ENCODE data around the gene CAPZB. TPM values are rescaled to one million over a fixed set of nuclear protein-coding genes. Genes with fewer than 3 reads are reported as not detected.

CAPZB gene
- total and polyA plus RNA-seq, 7 experiments from 2014 or later = 216 to 559 (median 327) TPM

DNA sequence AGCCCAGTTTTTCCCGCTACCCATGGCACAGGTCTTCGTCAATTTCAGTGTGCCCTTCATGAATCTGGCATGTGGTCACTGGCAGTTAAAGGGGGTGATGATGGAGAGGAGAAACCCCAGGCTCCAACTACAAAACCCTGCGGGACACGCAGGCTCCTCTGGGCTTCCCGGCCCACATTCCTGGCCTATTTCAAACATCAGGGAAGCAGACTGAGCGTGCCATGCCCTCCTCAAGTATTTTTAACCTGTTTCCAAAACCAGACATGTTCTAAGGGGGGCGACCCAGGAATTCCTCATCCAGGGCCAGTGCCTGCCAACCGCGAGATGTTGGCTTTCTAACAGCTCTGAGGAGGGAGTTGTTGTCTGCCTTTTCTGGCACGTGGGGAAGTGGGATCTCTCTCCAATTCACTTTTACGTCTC, 85.1 kb downstream of the CAPZB start:
- Mint-ChIP-seq H3K9me3 (no peaks in the 10 kb centered on the region), H3K27me3 (no peaks in the 10 kb centered on the region), H3K27ac (peak overlapping the region in 8 of 9 donors; percentile 32 to 92 (median 64)), H3K4me3 (peak overlapping the region in 2 of 10 donors; percentile 7 to 15), H3K4me1 (peaks cover 50 to 90% (median 83%) of the 10 kb centered on the region in 7 donors), H3K36me3 (peaks cover 10 to 38% (median 12%) of the 10 kb centered on the region in 5 donors)
- Histone ChIP-seq H3K4me1 (ENCODE audit: control insufficient read depth in 2 of 2, insufficient read depth in 2 of 2, low read length in 2 of 2) (peaks cover 0 to 12% of the 10 kb centered on the region in 2 donors), H3K36me3 (ENCODE audit: control insufficient read depth in 2 of 3, insufficient read depth in 3 of 3, low read length in 3 of 3) (peaks cover 0 to 36% (median 0%) of the 10 kb centered on the region in 3 experiments), H3K27me3 (ENCODE audit: control insufficient read depth in 2 of 2, insufficient read depth in 2 of 2, low read length in 2 of 2) (no peaks in the 10 kb centered on the region), H3K27ac (ENCODE audit: low read depth, low read length) (no peak overlapping the region), H3K4me3 (ENCODE audit: low read length) (no peak overlapping the region), H3K9me3 (ENCODE audit: control insufficient read depth in 2 of 3, low read length in 3 of 3) (no peaks in the 10 kb centered on the region)
- no peak for DNase-seq
- ChIA-PET POLR2A (no interaction called here), CTCF (no interaction called here)
- intact Hi-C loops (cut with micrococcal nuclease) = no loop called here
- ATAC-seq = no peak

GRCh38 chr1:19398309-19398760, 87.0 kb downstream of the CAPZB start:
- DNase-seq = no peak
- Mint-ChIP-seq H3K9me3 (no peaks in the 10 kb centered on the region), H3K4me1 (peaks cover 46 to 97% (median 84%) of the 10 kb centered on the region in 7 donors), H3K27ac (peak overlapping the region in 4 of 9 donors; percentile 46 to 74 (median 59)), H3K36me3 (peaks cover 10 to 38% (median 12%) of the 10 kb centered on the region in 5 donors), H3K4me3 (peak overlapping the region in 1 of 10 donors; percentile 10), H3K27me3 (no peaks in the 10 kb centered on the region)
- ChIA-PET CTCF (interaction anchor here (1.4 kb wide), 1 partner anchor 7 kb away, joined by 8 read pairs; no protein-coding TSS in a partner anchor), POLR2A (no interaction called here)
- H3K4me1 ChIP-seq (ENCODE audit: control insufficient read depth in 2 of 2, insufficient read depth in 2 of 2, low read length in 2 of 2) = peaks cover 7 to 12% of the 10 kb centered on the region in 2 donors
- intact Hi-C loops (cut with micrococcal nuclease) = no loop called here
- H3K27ac ChIP-seq (ENCODE audit: low read depth, low read length) = no peak overlapping the region
- H3K4me3 ChIP-seq (ENCODE audit: low read length) = no peak overlapping the region
- no peaks in the 10 kb centered on the region for H3K9me3 ChIP-seq (ENCODE audit: control insufficient read depth in 2 of 3, low read length in 3 of 3)
- no peak for ATAC-seq
- H3K36me3 ChIP-seq (ENCODE audit: control insufficient read depth in 2 of 3, insufficient read depth in 3 of 3, low read length in 3 of 3) = peaks cover 0 to 34% (median 0%) of the 10 kb centered on the region in 3 experiments
- H3K27me3 ChIP-seq (ENCODE audit: control insufficient read depth in 2 of 2, insufficient read depth in 2 of 2, low read length in 2 of 2) = no peaks in the 10 kb centered on the region

GRCh38 chr1:19397217-19397945, 88.0 kb downstream of the CAPZB start:
- intact Hi-C loops (cut with micrococcal nuclease) = no loop called here
- POLR2A ChIA-PET = no interaction called here

GRCh38 chr1:19396280-19396679, 89.1 kb downstream of the CAPZB start:
- no peaks in the 10 kb centered on the region for H3K9me3 Mint-ChIP-seq
- ATAC-seq (no peak), DNase-seq (no peak)
- intact Hi-C loops (cut with micrococcal nuclease) = no loop called here
- Histone ChIP-seq H3K4me1 (ENCODE audit: control insufficient read depth in 2 of 2, insufficient read depth in 2 of 2, low read length in 2 of 2) (peaks cover 26 to 27% of the 10 kb centered on the region in 2 donors), H3K27ac (ENCODE audit: low read depth, low read length) (no peak overlapping the region), H3K36me3 (ENCODE audit: control insufficient read depth in 2 of 3, insufficient read depth in 3 of 3, low read length in 3 of 3) (peaks cover 0 to 25% (median 0%) of the 10 kb centered on the region in 3 experiments), H3K27me3 (ENCODE audit: control insufficient read depth in 2 of 2, insufficient read depth in 2 of 2, low read length in 2 of 2) (no peaks in the 10 kb centered on the region), H3K9me3 (ENCODE audit: control insufficient read depth in 2 of 3, low read length in 3 of 3) (no peaks in the 10 kb centered on the region), H3K4me3 (ENCODE audit: low read length) (no peak overlapping the region)
- CTCF ChIA-PET = no interaction called here
- peaks cover 41 to 95% (median 83%) of the 10 kb centered on the region in 7 donors for H3K4me1 Mint-ChIP-seq
- peak overlapping the region in 1 of 10 donors; percentile 81 for H3K4me3 Mint-ChIP-seq
- POLR2A ChIA-PET = no interaction called here
- H3K36me3 Mint-ChIP-seq = peaks cover 7 to 38% (median 12%) of the 10 kb centered on the region in 5 donors
- H3K27me3 Mint-ChIP-seq = no peaks in the 10 kb centered on the region
- H3K27ac Mint-ChIP-seq = peak overlapping the region in 6 of 9 donors; percentile 9 to 84 (median 69)

More at GRCh38 chr1:19397217-19397945, 88.0 kb downstream of the CAPZB start:
- no peak overlapping the region for H3K27ac ChIP-seq (ENCODE audit: low read depth, low read length)
- peak overlapping the region in 5 of 9 donors; percentile 3 to 72 (median 46) for H3K27ac Mint-ChIP-seq
- H3K27me3 Mint-ChIP-seq = no peaks in the 10 kb centered on the region
- CTCF ChIA-PET = no interaction called here
- ATAC-seq (no peak), DNase-seq (no peak)
- peaks cover 16% of the 10 kb centered on the region in 2 donors for H3K4me1 ChIP-seq (ENCODE audit: control insufficient read depth in 2 of 2, insufficient read depth in 2 of 2, low read length in 2 of 2)
- peaks cover 36 to 95% (median 84%) of the 10 kb centered on the region in 7 donors for H3K4me1 Mint-ChIP-seq
- H3K27me3 ChIP-seq (ENCODE audit: control insufficient read depth in 2 of 2, insufficient read depth in 2 of 2, low read length in 2 of 2) = no peaks in the 10 kb centered on the region
- peaks cover 7 to 38% (median 12%) of the 10 kb centered on the region in 5 donors for H3K36me3 Mint-ChIP-seq
- no peak overlapping the region for H3K4me3 ChIP-seq (ENCODE audit: low read length)
- H3K36me3 ChIP-seq (ENCODE audit: control insufficient read depth in 2 of 3, insufficient read depth in 3 of 3, low read length in 3 of 3) = peaks cover 0 to 30% (median 0%) of the 10 kb centered on the region in 3 experiments
- H3K4me3 Mint-ChIP-seq = peak overlapping the region in 1 of 10 donors; percentile 44
- H3K9me3 ChIP-seq (ENCODE audit: control insufficient read depth in 2 of 3, low read length in 3 of 3) = no peaks in the 10 kb centered on the region
- H3K9me3 Mint-ChIP-seq = no peaks in the 10 kb centered on the region

DNA sequence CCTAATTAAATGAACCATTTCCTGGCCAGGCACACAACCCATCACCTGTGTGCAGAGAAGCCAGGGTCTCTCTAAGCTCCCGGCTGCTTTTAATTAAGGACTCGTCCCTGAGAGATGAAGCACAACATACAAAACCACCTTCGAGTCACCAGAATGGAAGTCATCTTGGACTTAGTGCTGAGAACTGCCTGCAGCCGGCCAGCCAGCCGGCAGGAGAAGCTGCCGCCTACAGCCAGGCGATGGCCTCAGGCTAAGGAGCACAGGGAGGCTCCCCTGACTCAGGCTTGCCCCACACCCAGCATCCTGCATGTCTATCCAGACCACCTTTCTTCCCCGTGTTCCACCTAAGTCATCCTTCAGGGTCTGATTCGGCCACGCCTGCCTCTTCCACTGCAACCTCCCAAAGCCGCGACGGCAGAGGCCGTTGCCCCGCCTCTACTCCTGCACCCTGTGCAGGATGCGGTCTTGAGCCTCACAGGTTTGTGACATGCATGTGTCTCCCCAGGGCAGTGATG, 89.6 kb downstream of the CAPZB start:
- Histone ChIP-seq H3K36me3 (ENCODE audit: control insufficient read depth in 2 of 3, insufficient read depth in 3 of 3, low read length in 3 of 3) (peaks cover 0 to 25% (median 0%) of the 10 kb centered on the region in 3 experiments), H3K27ac (ENCODE audit: low read depth, low read length) (no peak overlapping the region), H3K9me3 (ENCODE audit: control insufficient read depth in 2 of 3, low read length in 3 of 3) (no peaks in the 10 kb centered on the region), H3K27me3 (ENCODE audit: control insufficient read depth in 2 of 2, insufficient read depth in 2 of 2, low read length in 2 of 2) (no peaks in the 10 kb centered on the region), H3K4me1 (ENCODE audit: control insufficient read depth in 2 of 2, insufficient read depth in 2 of 2, low read length in 2 of 2) (peaks cover 28 to 31% of the 10 kb centered on the region in 2 donors), H3K4me3 (ENCODE audit: low read length) (no peak overlapping the region)
- no peaks in the 10 kb centered on the region for H3K9me3 Mint-ChIP-seq
- H3K27me3 Mint-ChIP-seq = no peaks in the 10 kb centered on the region
- peaks cover 41 to 95% (median 83%) of the 10 kb centered on the region in 7 donors for H3K4me1 Mint-ChIP-seq
- intact Hi-C loops (cut with micrococcal nuclease) = no loop called here
- ChIA-PET CTCF (no interaction called here), POLR2A (no interaction called here)
- ATAC-seq (no peak), DNase-seq (no peak)
- H3K4me3 Mint-ChIP-seq = peak overlapping the region in 4 of 10 donors; percentile 32 to 81 (median 46)
- H3K27ac Mint-ChIP-seq = peak overlapping the region in 8 of 9 donors; percentile 42 to 86 (median 77)
- peaks cover 4 to 33% (median 10%) of the 10 kb centered on the region in 5 donors for H3K36me3 Mint-ChIP-seq

- Histone ChIP-seq H3K27ac (ENCODE audit: low read depth, low read length) (peak overlapping the region; percentile 60), H3K9me3 (ENCODE audit: control insufficient read depth in 2 of 3, low read length in 3 of 3) (no peaks in the 10 kb centered on the region), H3K4me3 (ENCODE audit: low read length) (no peak overlapping the region), H3K27me3 (ENCODE audit: control insufficient read depth in 2 of 2, insufficient read depth in 2 of 2, low read length in 2 of 2) (no peaks in the 10 kb centered on the region), H3K4me1 (ENCODE audit: control insufficient read depth in 2 of 2, insufficient read depth in 2 of 2, low read length in 2 of 2) (peaks cover 39 to 44% of the 10 kb centered on the region in 2 donors), H3K36me3 (ENCODE audit: control insufficient read depth in 2 of 3, insufficient read depth in 3 of 3, low read length in 3 of 3) (peaks cover 0 to 18% (median 0%) of the 10 kb centered on the region in 3 experiments)
- Mint-ChIP-seq H3K4me1 (peaks cover 55 to 96% (median 87%) of the 10 kb centered on the region in 7 donors), H3K9me3 (no peaks in the 10 kb centered on the region), H3K4me3 (peak overlapping the region in 6 of 10 donors; percentile 37 to 83 (median 58)), H3K27ac (peak overlapping the region in 8 of 9 donors; percentile 60 to 94 (median 72)), H3K27me3 (no peaks in the 10 kb centered on the region), H3K36me3 (peaks cover 0 to 19% (median 5%) of the 10 kb centered on the region in 5 donors)
- ATAC-seq (no peak), DNase-seq (no peak)
- CTCF ChIA-PET = interaction anchor here (0.6 to 1.4 kb wide), 6 partner anchors 54 to 258 kb away, joined by 3 to 5 read pairs (median 4); no protein-coding TSS in a partner anchor
- intact Hi-C loops (cut with micrococcal nuclease) = loop anchor here in 1 of 2 donors (5.0 kb wide), 1 partner anchor 44 kb away; no protein-coding TSS in a partner anchor
- POLR2A ChIA-PET = interaction anchor here (0.6 to 3.9 kb wide), 5 partner anchors 18 to 213 kb away, joined by 3 to 27 read pairs (median 3); a partner anchor contains a TSS
Measured at GRCh38 chr1:19393046-19393445, 92.3 kb downstream of the CAPZB start.

All from naive thymus-derived CD4-positive, alpha-beta T cell (primary cell).